ENCODE data around the gene GPR39. TPM values are rescaled to one million over a fixed set of nuclear protein-coding genes. Genes with fewer than 3 reads are reported as not detected.

Gene GPR39
- total RNA-seq, 2 experiments from 2014 or later: 0.13 TPM; not detected in 1

- Histone ChIP-seq H3K36me3 (ENCODE audit: insufficient read depth, low read length) (no peaks in the 10 kb centered on the region), H3K27ac (ENCODE audit: low read depth, low read length, poor library complexity, severe bottlenecking) (no peak overlapping the region), H3K9me3 (ENCODE audit: low read length) (no peaks in the 10 kb centered on the region), H2AFZ (ENCODE audit: low read length) (no peak overlapping the region), H3K4me2 (ENCODE audit: low read length) (no peak overlapping the region), H3K4me1 (ENCODE audit: insufficient read depth, low read length, poor library complexity, severe bottlenecking) (no peaks in the 10 kb centered on the region), H3K9me2 (ENCODE audit: insufficient read depth, low read length) (no peaks in the 10 kb centered on the region), H4K20me1 (ENCODE audit: insufficient read depth, low read length) (no peaks in the 10 kb centered on the region), H3K79me2 (ENCODE audit: insufficient read depth, low read depth, low read length) (no peaks in the 10 kb centered on the region), H3K4me3 (ENCODE audit: low read depth, low read length, poor library complexity, severe bottlenecking) (no peak overlapping the region)
- POLR2A ChIA-PET: no interaction called here
- no peak for DNase-seq (ENCODE audit: low spot score)
- TF ChIP-seq CTCF (conservative IDR thresholded peaks at IDR 0.05; ENCODE audit: low read length) (no peak), EZH2phosphoT487 (IDR thresholded peaks at IDR 0.05; ENCODE audit: borderline replicate concordance, low read depth, low read length) (no peak)
- CTCF ChIA-PET (ENCODE audit: unreplicated experiment): no interaction called here
- intact Hi-C loops (cut with micrococcal nuclease; ENCODE audit: unreplicated experiment): no loop called here
- no TSS peak for BruUV-seq (replicated peaks)
Observed at GRCh38 chr2:132540166-132540565, 123.6 kb downstream of the GPR39 start.

GRCh38 chr2:132542953-132543569, 126.5 kb downstream of the GPR39 start:
- intact Hi-C loops (cut with micrococcal nuclease; ENCODE audit: unreplicated experiment): no loop called here
- ChIA-PET POLR2A (no interaction called here), CTCF (ENCODE audit: unreplicated experiment) (no interaction called here)
- Histone ChIP-seq H3K9me2 (ENCODE audit: insufficient read depth, low read length) (no peaks in the 10 kb centered on the region), H3K36me3 (ENCODE audit: insufficient read depth, low read length) (no peaks in the 10 kb centered on the region), H3K79me2 (ENCODE audit: insufficient read depth, low read depth, low read length) (no peaks in the 10 kb centered on the region), H3K4me1 (ENCODE audit: insufficient read depth, low read length, poor library complexity, severe bottlenecking) (no peaks in the 10 kb centered on the region), H3K27ac (ENCODE audit: low read depth, low read length, poor library complexity, severe bottlenecking) (no peak overlapping the region), H4K20me1 (ENCODE audit: insufficient read depth, low read length) (no peaks in the 10 kb centered on the region), H2AFZ (ENCODE audit: low read length) (no peak overlapping the region), H3K4me3 (ENCODE audit: low read depth, low read length, poor library complexity, severe bottlenecking) (no peak overlapping the region), H3K9me3 (ENCODE audit: low read length) (no peaks in the 10 kb centered on the region), H3K4me2 (ENCODE audit: low read length) (no peak overlapping the region)
- no TSS peak for BruUV-seq (replicated peaks)
- no peak for TF ChIP-seq EZH2phosphoT487 (IDR thresholded peaks at IDR 0.05; ENCODE audit: borderline replicate concordance, low read depth, low read length)
- TF ChIP-seq CTCF (conservative IDR thresholded peaks at IDR 0.05; ENCODE audit: low read length): no peak
- no peak for DNase-seq (ENCODE audit: low spot score)

- Histone ChIP-seq H3K9me2 (ENCODE audit: insufficient read depth, low read length) (no peaks in the 10 kb centered on the region), H3K9me3 (ENCODE audit: low read length) (no peaks in the 10 kb centered on the region), H3K27ac (ENCODE audit: low read depth, low read length, poor library complexity, severe bottlenecking) (no peak overlapping the region), H3K4me2 (ENCODE audit: low read length) (no peak overlapping the region), H3K4me1 (ENCODE audit: insufficient read depth, low read length, poor library complexity, severe bottlenecking) (no peaks in the 10 kb centered on the region), H3K36me3 (ENCODE audit: insufficient read depth, low read length) (no peaks in the 10 kb centered on the region), H2AFZ (ENCODE audit: low read length) (no peak overlapping the region), H3K79me2 (ENCODE audit: insufficient read depth, low read depth, low read length) (no peaks in the 10 kb centered on the region), H3K4me3 (ENCODE audit: low read depth, low read length, poor library complexity, severe bottlenecking) (no peak overlapping the region), H4K20me1 (ENCODE audit: insufficient read depth, low read length) (no peaks in the 10 kb centered on the region)
- intact Hi-C loops (cut with micrococcal nuclease; ENCODE audit: unreplicated experiment): no loop called here
- DNase-seq (ENCODE audit: low spot score): no peak
- BruUV-seq (replicated peaks): no TSS peak
- POLR2A ChIA-PET: no interaction called here
- TF ChIP-seq CTCF (conservative IDR thresholded peaks at IDR 0.05; ENCODE audit: low read length) (no peak), EZH2phosphoT487 (IDR thresholded peaks at IDR 0.05; ENCODE audit: borderline replicate concordance, low read depth, low read length) (no peak)
- CTCF ChIA-PET (ENCODE audit: unreplicated experiment): no interaction called here
Observed at GRCh38 chr2:132544006-132544630, 127.5 kb downstream of the GPR39 start.
